Measurements from ENCODE around the gene KRT17. TPM values are rescaled to one million over a fixed set of nuclear protein-coding genes. Genes with fewer than 3 reads are reported as not detected.
A peak's percentile ranks its signal among the peaks of the same experiment; 100 is the strongest.

KRT17 gene
- polyA plus RNA-seq, 1 donor (not counting 4 experiments of a cell fraction or from before 2014, with no cell fraction given) = 8,666 TPM

- H2AFZ ChIP-seq (ENCODE audit: control insufficient read depth, low read length) = peak overlapping the region; percentile 88
- H3K4me2 ChIP-seq (ENCODE audit: control insufficient read depth, extremely low read depth, insufficient read depth, low read depth, low read length) = peak overlapping the region; percentile 86
- FAIRE-seq (no peak), DNase-seq (ENCODE audit: low read depth, low spot score) (no peak)
- H3K4me1 ChIP-seq (ENCODE audit: control insufficient read depth, extremely low read depth, insufficient read depth, low read length) = peaks cover 45% of the 10 kb centered on the region
- no peaks in the 10 kb centered on the region for H3K9me3 ChIP-seq (ENCODE audit: control insufficient read depth, low read depth, low read length)
- H3K27me3 ChIP-seq (ENCODE audit: control insufficient read depth, extremely low read depth, insufficient read depth, low read length) = no peaks in the 10 kb centered on the region
- peak overlapping the region; percentile 85 for H3K9ac ChIP-seq (ENCODE audit: control insufficient read depth, extremely low read depth, insufficient read depth, low read length)
- TF ChIP-seq CTCF (optimal IDR thresholded peaks at IDR 0.05 in 1 of 3, IDR thresholded peaks at IDR 0.05 in 1 of 3, conservative IDR thresholded peaks at IDR 0.05 in 1 of 3; ENCODE audit: extremely low read depth in 1 of 3, insufficient read depth in 2 of 3, low read length in 3 of 3) = no peak
- no peak for TF ChIP-seq EZH2 (IDR thresholded peaks at IDR 0.05; ENCODE audit: low read length)
- H4K20me1 ChIP-seq (ENCODE audit: control insufficient read depth, extremely low read depth, insufficient read depth, low read length) = no peaks in the 10 kb centered on the region
- dilution Hi-C loops (cut with MboI; ENCODE audit: extremely low pct_ligation_motif_present, low sequenced_read_pairs) = no loop called here
- H3K4me3 ChIP-seq (ENCODE audit: control insufficient read depth in 2 of 3, extremely low read depth in 1 of 3, insufficient read depth in 2 of 3, low read depth in 1 of 3, low read length in 3 of 3) = peak overlapping the region in 1 of 3 experiments; percentile 55
- peak overlapping the region; percentile 90 for H3K27ac ChIP-seq (ENCODE audit: control insufficient read depth, insufficient read depth, low read length)
- H3K9me1 ChIP-seq (ENCODE audit: control insufficient read depth, extremely low read depth, insufficient read depth, low read length) = no peaks in the 10 kb centered on the region
- H3K79me2 ChIP-seq (ENCODE audit: control insufficient read depth, insufficient read depth, low read length) = no peaks in the 10 kb centered on the region
- no peaks in the 10 kb centered on the region for H3K36me3 ChIP-seq (ENCODE audit: control insufficient read depth in 2 of 2, extremely low read depth in 1 of 2, insufficient read depth in 2 of 2, low read length in 2 of 2)
Measured at GRCh38 chr17:41667280-41668041, 43.1 kb upstream of the KRT17 start.

GRCh38 chr17:41666708-41667279 is 42.4 kb upstream of the KRT17 start:
- DNase-seq (ENCODE audit: low read depth, low spot score) (no peak), FAIRE-seq (peak; percentile 32)

More at GRCh38 chr17:41666708-41667279, 42.4 kb upstream of the KRT17 start:
- Histone ChIP-seq H3K4me1 (ENCODE audit: control insufficient read depth, extremely low read depth, insufficient read depth, low read length) (peaks cover 46% of the 10 kb centered on the region), H3K27me3 (ENCODE audit: control insufficient read depth, extremely low read depth, insufficient read depth, low read length) (no peaks in the 10 kb centered on the region), H4K20me1 (ENCODE audit: control insufficient read depth, extremely low read depth, insufficient read depth, low read length) (no peaks in the 10 kb centered on the region), H3K79me2 (ENCODE audit: control insufficient read depth, insufficient read depth, low read length) (no peaks in the 10 kb centered on the region), H3K9me3 (ENCODE audit: control insufficient read depth, low read depth, low read length) (no peaks in the 10 kb centered on the region), H2AFZ (ENCODE audit: control insufficient read depth, low read length) (peak overlapping the region; percentile 88), H3K36me3 (ENCODE audit: control insufficient read depth in 2 of 2, extremely low read depth in 1 of 2, insufficient read depth in 2 of 2, low read length in 2 of 2) (no peaks in the 10 kb centered on the region), H3K27ac (ENCODE audit: control insufficient read depth, insufficient read depth, low read length) (peak overlapping the region; percentile 90), H3K9me1 (ENCODE audit: control insufficient read depth, extremely low read depth, insufficient read depth, low read length) (no peaks in the 10 kb centered on the region), H3K4me2 (ENCODE audit: control insufficient read depth, extremely low read depth, insufficient read depth, low read depth, low read length) (peak overlapping the region; percentile 86), H3K4me3 (ENCODE audit: control insufficient read depth in 2 of 3, extremely low read depth in 1 of 3, insufficient read depth in 2 of 3, low read depth in 1 of 3, low read length in 3 of 3) (peak overlapping the region in 1 of 3 experiments; percentile 55), H3K9ac (ENCODE audit: control insufficient read depth, extremely low read depth, insufficient read depth, low read length) (peak overlapping the region; percentile 85)
- dilution Hi-C loops (cut with MboI; ENCODE audit: extremely low pct_ligation_motif_present, low sequenced_read_pairs) = no loop called here
- no peak for TF ChIP-seq EZH2 (IDR thresholded peaks at IDR 0.05; ENCODE audit: low read length)
- TF ChIP-seq CTCF (optimal IDR thresholded peaks at IDR 0.05 in 1 of 3, IDR thresholded peaks at IDR 0.05 in 1 of 3, conservative IDR thresholded peaks at IDR 0.05 in 1 of 3; ENCODE audit: extremely low read depth in 1 of 3, insufficient read depth in 2 of 3, low read length in 3 of 3) = peak; percentile 91 to 99 (median 93)

All from keratinocyte (primary cell).